ENCODE measurements around the gene FKBP6.
"Not testable (repeated sequence)": the region's sequence is repeated elsewhere in the genome, so short reads cannot be mapped to it uniquely, and the experiment has no call there.

Gene FKBP6

GRCh38 chr7:73395538-73396503 lies 67.9 kb downstream of the FKBP6 start:
- DNase-seq: no peak

GRCh38 chr7:73397521-73398281 lies 69.7 kb downstream of the FKBP6 start:
- no peak for DNase-seq

GRCh38 chr7:73399185-73400050 lies 71.5 kb downstream of the FKBP6 start:
- peak; percentile 44 for DNase-seq

- DNase-seq: not testable (repeated sequence)
These were observed 76.9 kb downstream of the FKBP6 start for GRCh38 chr7:73404860-73405259.

Data from central memory CD4-positive, alpha-beta T cell (primary cell).